K562 (cell line): ENCODE results near the gene ELOVL5. TPM values are rescaled to one million over a fixed set of nuclear protein-coding genes. Genes with fewer than 3 reads are reported as not detected.

Experiments used
- CHD4 ChIP-seq: fragments of 200-600 bp; sonication (generic); IDR thresholded peaks from 3 replicates; pipeline ENCODE4 v1.6.1; 2012; ENCODE audit warnings: low read depth, mild to moderate bottlenecking, mixed read lengths, low read length, inconsistent platforms; ENCODE audit not compliant: insufficient read depth, insufficient replicate concordance, poor library complexity, severe bottlenecking
- POLR2B ChIP-seq: fragments of 450-650 bp; IDR thresholded peaks from 2 replicates; pipeline ENCODE4 v1.6.1; 2018; ENCODE audit warnings: low read depth; ENCODE audit not compliant: partially characterized antibody
- RNF2 ChIP-seq: sonication (generic); IDR thresholded peaks from 2 replicates; pipeline ENCODE4 v1.6.1; 2016
- SREBF1 ChIP-seq: fragments of 150-350 bp; IDR thresholded peaks from 2 replicates; pipeline ENCODE4 v1.6.1; 2014; ENCODE audit warnings: antibody characterized with exemption, low read depth, low read length, borderline replicate concordance
- SRF ChIP-seq, 2 experiments: fragments of 250-450, 450-650 bp in 1 of 2; sonication (Bioruptor Pico) in 1 of 2; sonication (generic) in 1 of 2; formaldehyde crosslinking; IDR thresholded peaks; 2 replicates each; pipeline versions ENCODE4 v1.5.0 to v1.5.1; 2020 to 2022; ENCODE audit warnings: mild to moderate bottlenecking in 1 of 2, missing genetic modification reagents in 1 of 2
- TAF1 ChIP-seq: IDR thresholded peaks from 2 replicates; pipeline ENCODE4 v1.6.1; 2011; ENCODE audit warnings: mild to moderate bottlenecking, low read length, moderate library complexity; ENCODE audit not compliant: insufficient read depth, control insufficient read depth, severe bottlenecking; ENCODE audit errors: extremely low read depth
- TFAP4 ChIP-seq: sonication (generic); formaldehyde crosslinking; IDR thresholded peaks from 2 replicates; pipeline ENCODE4 v1.8.0; 2022; ENCODE audit warnings: missing genetic modification reagents, mild to moderate bottlenecking, moderate library complexity, borderline replicate concordance
- XRCC3 ChIP-seq: fragments of 450-650 bp; IDR thresholded peaks from 2 replicates; pipeline ENCODE4 v1.6.1; 2017; ENCODE audit warnings: mild to moderate bottlenecking, moderate library complexity
- ZFPM2 ChIP-seq: fragments of 250-450 bp; sonication (Bioruptor Pico); IDR thresholded peaks from 2 replicates; pipeline ENCODE4 v1.5.1; 2022; ENCODE audit warnings: mild to moderate bottlenecking
- ZHX1 ChIP-seq: fragments of 150-350 bp; conservative IDR thresholded peaks from 2 replicates; pipeline ENCODE4 v1.6.1; 2014; ENCODE audit warnings: low read length
- polyA plus RNA-seq, 8 experiments: library from polyadenylated mRNA; depleted of rRNA in 4 of 8; stranded (reverse) in 5 of 8; unstranded in 3 of 8; fragments of >200 nt; fragmentation: Nextera tagmentation in 2 of 8; fragmentation: Illumina TruSeq in 1 of 8; extraction: Ambion mirVana in 2 of 8; extraction: Trizol in 1 of 8; gene quantifications; 2 replicates each; pipeline versions ENCODE4 v1.2.1 to v1.2.3, GENCODE V29; 2011 to 2014; ENCODE audit warnings: inconsistent platforms in 1 of 8, missing spikeins in 1 of 8
- total RNA-seq, 7 experiments: library from RNA; depleted of rRNA in 6 of 7; stranded (reverse); fragments of >200 nt in 6 of 7; fragmentation: Illumina TruSeq in 2 of 7; extraction: Trizol in 2 of 7; gene quantifications; 2 replicates each; pipeline versions ENCODE4 v1.2.1 to v1.2.3, GENCODE V29; 2011 to 2021; ENCODE audit warnings: low replicate concordance in 1 of 7
- TF ChIP-seq, protein P1 (sequence below): fragments of 250-450 bp; sonication (Bioruptor Pico); IDR thresholded peaks from 2 replicates; pipeline ENCODE4 v1.4.0; 2020
- TF ChIP-seq, protein P2 (sequence below), 2 experiments: fragments of 150-350 bp in 1 of 2; IDR thresholded peaks; 2 replicates each; pipeline ENCODE4 v1.6.1; 2012 to 2016; ENCODE audit warnings: low read depth in 2 of 2, low read length in 2 of 2, mild to moderate bottlenecking in 1 of 2, moderate library complexity in 1 of 2

ELOVL5 gene
- total and polyA plus RNA-seq, 9 of the 15 experiments (the other 6 are each of a cell fraction or from before 2014, with no cell fraction given), result 70.6 to 245 (median 132) TPM

DNA sequence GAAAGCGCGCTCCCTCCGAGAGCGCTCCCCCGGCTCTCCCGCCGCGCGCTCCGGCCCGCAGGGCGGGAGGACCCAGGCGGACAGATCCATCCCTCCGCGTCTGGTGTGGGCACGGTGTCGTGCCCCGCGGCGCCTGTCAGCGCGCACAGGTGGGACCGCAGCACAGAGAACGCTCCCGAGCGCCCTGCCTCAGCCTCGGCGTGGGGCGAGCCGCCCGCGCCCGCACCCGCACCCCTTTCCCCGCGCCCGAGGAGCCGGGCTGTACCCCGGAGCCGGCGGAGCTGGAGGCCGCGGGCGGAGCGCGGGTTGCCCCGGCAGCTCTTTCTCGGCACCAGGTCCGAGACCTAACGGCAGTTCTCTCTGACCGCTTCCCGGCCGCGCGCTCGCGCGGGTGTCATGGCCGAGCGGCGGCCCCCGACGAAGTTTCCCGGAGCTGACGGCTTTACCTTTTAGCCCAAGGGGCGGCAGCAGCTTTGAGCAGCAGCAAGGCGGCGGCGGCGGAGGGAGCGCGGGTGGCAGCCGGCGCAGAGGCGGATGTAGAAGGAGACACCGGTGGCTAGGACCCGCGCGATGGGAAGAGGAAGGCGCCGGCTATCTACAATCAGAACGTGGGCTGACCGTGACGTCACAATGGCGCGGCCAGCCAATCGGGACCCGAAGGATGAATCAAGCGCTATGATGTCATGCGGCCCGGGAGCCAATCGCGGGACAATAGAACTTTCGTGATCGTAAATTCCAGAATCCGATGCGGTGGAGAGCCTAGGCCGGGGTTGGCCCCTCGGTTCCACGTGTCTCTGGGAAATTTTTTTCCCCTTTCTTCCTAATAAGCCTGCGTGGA lies at the start of gene ELOVL5 (continued):
- peak in 1 of 2 experiments; percentile 37; a peak in 1 of 4 replicates for TF ChIP-seq SRF (CRISPR knock-in tag; IDR thresholded peaks at IDR 0.05)
- TF ChIP-seq TAF1, result peak; percentile 81
- TF ChIP-seq SREBF1, result peak; percentile 73; the same call in 1 of the 2 replicates
- TF ChIP-seq ZFPM2 (CRISPR knock-in tag), result no peak
- TF ChIP-seq POLR2B, result peak; percentile 80
- TF ChIP-seq, protein P1, sequence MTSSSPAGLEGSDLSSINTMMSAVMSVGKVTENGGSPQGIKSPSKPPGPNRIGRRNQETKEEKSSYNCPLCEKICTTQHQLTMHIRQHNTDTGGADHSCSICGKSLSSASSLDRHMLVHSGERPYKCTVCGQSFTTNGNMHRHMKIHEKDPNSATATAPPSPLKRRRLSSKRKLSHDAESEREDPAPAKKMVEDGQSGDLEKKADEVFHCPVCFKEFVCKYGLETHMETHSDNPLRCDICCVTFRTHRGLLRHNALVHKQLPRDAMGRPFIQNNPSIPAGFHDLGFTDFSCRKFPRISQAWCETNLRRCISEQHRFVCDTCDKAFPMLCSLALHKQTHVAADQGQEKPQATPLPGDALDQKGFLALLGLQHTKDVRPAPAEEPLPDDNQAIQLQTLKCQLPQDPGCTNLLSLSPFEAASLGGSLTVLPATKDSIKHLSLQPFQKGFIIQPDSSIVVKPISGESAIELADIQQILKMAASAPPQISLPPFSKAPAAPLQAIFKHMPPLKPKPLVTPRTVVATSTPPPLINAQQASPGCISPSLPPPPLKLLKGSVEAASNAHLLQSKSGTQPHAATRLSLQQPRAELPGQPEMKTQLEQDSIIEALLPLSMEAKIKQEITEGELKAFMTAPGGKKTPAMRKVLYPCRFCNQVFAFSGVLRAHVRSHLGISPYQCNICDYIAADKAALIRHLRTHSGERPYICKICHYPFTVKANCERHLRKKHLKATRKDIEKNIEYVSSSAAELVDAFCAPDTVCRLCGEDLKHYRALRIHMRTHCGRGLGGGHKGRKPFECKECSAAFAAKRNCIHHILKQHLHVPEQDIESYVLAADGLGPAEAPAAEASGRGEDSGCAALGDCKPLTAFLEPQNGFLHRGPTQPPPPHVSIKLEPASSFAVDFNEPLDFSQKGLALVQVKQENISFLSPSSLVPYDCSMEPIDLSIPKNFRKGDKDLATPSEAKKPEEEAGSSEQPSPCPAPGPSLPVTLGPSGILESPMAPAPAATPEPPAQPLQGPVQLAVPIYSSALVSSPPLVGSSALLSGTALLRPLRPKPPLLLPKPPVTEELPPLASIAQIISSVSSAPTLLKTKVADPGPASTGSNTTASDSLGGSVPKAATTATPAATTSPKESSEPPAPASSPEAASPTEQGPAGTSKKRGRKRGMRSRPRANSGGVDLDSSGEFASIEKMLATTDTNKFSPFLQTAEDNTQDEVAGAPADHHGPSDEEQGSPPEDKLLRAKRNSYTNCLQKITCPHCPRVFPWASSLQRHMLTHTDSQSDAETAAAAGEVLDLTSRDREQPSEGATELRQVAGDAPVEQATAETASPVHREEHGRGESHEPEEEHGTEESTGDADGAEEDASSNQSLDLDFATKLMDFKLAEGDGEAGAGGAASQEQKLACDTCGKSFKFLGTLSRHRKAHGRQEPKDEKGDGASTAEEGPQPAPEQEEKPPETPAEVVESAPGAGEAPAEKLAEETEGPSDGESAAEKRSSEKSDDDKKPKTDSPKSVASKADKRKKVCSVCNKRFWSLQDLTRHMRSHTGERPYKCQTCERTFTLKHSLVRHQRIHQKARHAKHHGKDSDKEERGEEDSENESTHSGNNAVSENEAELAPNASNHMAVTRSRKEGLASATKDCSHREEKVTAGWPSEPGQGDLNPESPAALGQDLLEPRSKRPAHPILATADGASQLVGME (CRISPR knock-in tag), result peak; percentile 16; the same call in 1 of the 2 replicates
- peak; percentile 58; the same call in 1 of the 2 replicates for TF ChIP-seq TFAP4 (CRISPR knock-in tag)
- TF ChIP-seq, protein P2, sequence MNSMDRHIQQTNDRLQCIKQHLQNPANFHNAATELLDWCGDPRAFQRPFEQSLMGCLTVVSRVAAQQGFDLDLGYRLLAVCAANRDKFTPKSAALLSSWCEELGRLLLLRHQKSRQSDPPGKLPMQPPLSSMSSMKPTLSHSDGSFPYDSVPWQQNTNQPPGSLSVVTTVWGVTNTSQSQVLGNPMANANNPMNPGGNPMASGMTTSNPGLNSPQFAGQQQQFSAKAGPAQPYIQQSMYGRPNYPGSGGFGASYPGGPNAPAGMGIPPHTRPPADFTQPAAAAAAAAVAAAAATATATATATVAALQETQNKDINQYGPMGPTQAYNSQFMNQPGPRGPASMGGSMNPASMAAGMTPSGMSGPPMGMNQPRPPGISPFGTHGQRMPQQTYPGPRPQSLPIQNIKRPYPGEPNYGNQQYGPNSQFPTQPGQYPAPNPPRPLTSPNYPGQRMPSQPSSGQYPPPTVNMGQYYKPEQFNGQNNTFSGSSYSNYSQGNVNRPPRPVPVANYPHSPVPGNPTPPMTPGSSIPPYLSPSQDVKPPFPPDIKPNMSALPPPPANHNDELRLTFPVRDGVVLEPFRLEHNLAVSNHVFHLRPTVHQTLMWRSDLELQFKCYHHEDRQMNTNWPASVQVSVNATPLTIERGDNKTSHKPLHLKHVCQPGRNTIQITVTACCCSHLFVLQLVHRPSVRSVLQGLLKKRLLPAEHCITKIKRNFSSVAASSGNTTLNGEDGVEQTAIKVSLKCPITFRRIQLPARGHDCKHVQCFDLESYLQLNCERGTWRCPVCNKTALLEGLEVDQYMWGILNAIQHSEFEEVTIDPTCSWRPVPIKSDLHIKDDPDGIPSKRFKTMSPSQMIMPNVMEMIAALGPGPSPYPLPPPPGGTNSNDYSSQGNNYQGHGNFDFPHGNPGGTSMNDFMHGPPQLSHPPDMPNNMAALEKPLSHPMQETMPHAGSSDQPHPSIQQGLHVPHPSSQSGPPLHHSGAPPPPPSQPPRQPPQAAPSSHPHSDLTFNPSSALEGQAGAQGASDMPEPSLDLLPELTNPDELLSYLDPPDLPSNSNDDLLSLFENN (IDR thresholded peaks at IDR 0.05; ENCODE audit: low read depth in 2 of 2, low read length in 2 of 2), result no peak
- no peak for TF ChIP-seq RNF2
- TF ChIP-seq ZHX1, result no peak
- no peak for TF ChIP-seq XRCC3
- TF ChIP-seq CHD4, result no peak
